ENCODE measurements around the gene FGF4.
A peak's percentile ranks its signal among the peaks of the same experiment; 100 is the strongest.

FGF4 gene

GRCh38 chr11:69746752-69747742 lies 28.1 kb downstream of the FGF4 start:
- Histone ChIP-seq H2BK12ac (ENCODE audit: low read length) (peak overlapping the region; percentile 54), H3K4me2 (ENCODE audit: low read length) (no peak overlapping the region), H4K12ac (ENCODE audit: low read depth, low read length) (no peak overlapping the region), H3K23ac (ENCODE audit: low read length) (no peak overlapping the region), H3K36me3 (ENCODE audit: control insufficient read depth in 1 of 2, insufficient read depth in 2 of 2, low read length in 2 of 2) (no peaks in the 10 kb centered on the region), H3K4ac (ENCODE audit: low read depth, low read length) (no peak overlapping the region), H3K27me3 (ENCODE audit: insufficient read depth, low read length) (no peaks in the 10 kb centered on the region), H3K27ac (ENCODE audit: low read depth, low read length) (no peak overlapping the region), H2AK5ac (ENCODE audit: low read length) (no peak overlapping the region), H3K4me1 (ENCODE audit: control insufficient read depth in 1 of 2, insufficient read depth in 2 of 2, low read length in 2 of 2) (peaks cover 19 to 33% of the 10 kb centered on the region in 2 experiments), H2AFZ (ENCODE audit: insufficient read depth, low read length, poor library complexity) (no peak overlapping the region), H3K79me1 (ENCODE audit: low read length) (peaks cover 19% of the 10 kb centered on the region), H3K79me2 (ENCODE audit: control insufficient read depth, insufficient read depth, low read length, poor library complexity) (no peaks in the 10 kb centered on the region), H3K14ac (ENCODE audit: low read length) (peak overlapping the region; percentile 27), H4K91ac (ENCODE audit: low read depth, low read length) (peak overlapping the region; percentile 36), H2BK120ac (ENCODE audit: insufficient read depth, low read length, poor library complexity) (peak overlapping the region; percentile 62), H2BK5ac (ENCODE audit: low read depth, low read length, poor library complexity) (no peak overlapping the region), H3K9me3 (ENCODE audit: insufficient read depth, low read depth, low read length) (peaks cover 2% of the 10 kb centered on the region), H3K9ac (ENCODE audit: low read length) (no peak overlapping the region), H3K4me3 (ENCODE audit: low read depth, low read length) (no peak overlapping the region), H3K18ac (ENCODE audit: low read length) (no peak overlapping the region), H4K8ac (ENCODE audit: low read depth, low read length) (no peak overlapping the region)
- no peak for DNase-seq
- no CpG with 5 or more reads among the region's 29 CpGs for WGBS (ENCODE audit: extremely low coverage, insufficient coverage, insufficient read length)

- Histone ChIP-seq H3K79me1 (ENCODE audit: low read length) (peaks cover 19% of the 10 kb centered on the region), H2AK5ac (ENCODE audit: low read length) (peak overlapping the region; percentile 21), H3K27me3 (ENCODE audit: insufficient read depth, low read length) (no peaks in the 10 kb centered on the region), H4K91ac (ENCODE audit: low read depth, low read length) (peak overlapping the region; percentile 84), H3K4me2 (ENCODE audit: low read length) (no peak overlapping the region), H2BK5ac (ENCODE audit: low read depth, low read length, poor library complexity) (peak overlapping the region; percentile 10), H3K9ac (ENCODE audit: low read length) (no peak overlapping the region), H3K27ac (ENCODE audit: low read depth, low read length) (no peak overlapping the region), H4K12ac (ENCODE audit: low read depth, low read length) (no peak overlapping the region), H3K4me1 (ENCODE audit: control insufficient read depth in 1 of 2, insufficient read depth in 2 of 2, low read length in 2 of 2) (peaks cover 19 to 33% of the 10 kb centered on the region in 2 experiments), H2BK120ac (ENCODE audit: insufficient read depth, low read length, poor library complexity) (peak overlapping the region; percentile 62), H4K8ac (ENCODE audit: low read depth, low read length) (peak overlapping the region; percentile 0), H3K4ac (ENCODE audit: low read depth, low read length) (no peak overlapping the region), H3K79me2 (ENCODE audit: control insufficient read depth, insufficient read depth, low read length, poor library complexity) (no peaks in the 10 kb centered on the region), H3K23ac (ENCODE audit: low read length) (no peak overlapping the region), H3K9me3 (ENCODE audit: insufficient read depth, low read depth, low read length) (peaks cover 2% of the 10 kb centered on the region), H3K14ac (ENCODE audit: low read length) (peak overlapping the region; percentile 16), H3K18ac (ENCODE audit: low read length) (peak overlapping the region; percentile 8), H2BK12ac (ENCODE audit: low read length) (peak overlapping the region; percentile 5), H3K4me3 (ENCODE audit: low read depth, low read length) (no peak overlapping the region), H2AFZ (ENCODE audit: insufficient read depth, low read length, poor library complexity) (no peak overlapping the region), H3K36me3 (ENCODE audit: control insufficient read depth in 1 of 2, insufficient read depth in 2 of 2, low read length in 2 of 2) (no peaks in the 10 kb centered on the region)
- WGBS (ENCODE audit: extremely low coverage, insufficient coverage, insufficient read length) = no CpG with 5 or more reads among the region's 8 CpGs
- no peak for DNase-seq
These were observed 29.0 kb downstream of the FGF4 start for GRCh38 chr11:69746140-69746539.

DNA sequence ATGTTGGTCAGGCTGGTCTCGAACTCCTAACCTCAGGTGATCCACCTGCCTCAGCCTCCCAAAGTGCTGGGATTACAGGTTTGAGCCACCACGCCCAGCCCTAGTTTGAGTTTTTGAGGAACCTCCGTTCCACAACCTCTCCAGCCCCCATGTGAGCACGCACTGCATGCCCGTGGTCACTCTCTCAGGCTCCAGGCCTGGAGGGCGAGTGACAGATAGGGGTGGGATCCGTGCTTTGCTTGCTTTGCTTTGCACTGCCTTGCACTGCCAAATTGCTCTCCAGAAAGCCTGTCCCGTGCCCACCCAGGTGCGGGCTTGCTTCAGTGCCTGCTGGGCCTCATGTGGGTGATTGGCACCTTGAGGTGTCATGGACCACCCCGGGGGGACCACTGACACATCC lies 29.9 kb downstream of the FGF4 start:
- Histone ChIP-seq H2BK12ac (ENCODE audit: low read length) (peak overlapping the region; percentile 5), H2AFZ (ENCODE audit: insufficient read depth, low read length, poor library complexity) (no peak overlapping the region), H2BK120ac (ENCODE audit: insufficient read depth, low read length, poor library complexity) (peak overlapping the region; percentile 62), H4K12ac (ENCODE audit: low read depth, low read length) (no peak overlapping the region), H2BK5ac (ENCODE audit: low read depth, low read length, poor library complexity) (peak overlapping the region; percentile 63), H3K18ac (ENCODE audit: low read length) (peak overlapping the region; percentile 42), H3K23ac (ENCODE audit: low read length) (no peak overlapping the region), H3K79me2 (ENCODE audit: control insufficient read depth, insufficient read depth, low read length, poor library complexity) (no peaks in the 10 kb centered on the region), H3K27me3 (ENCODE audit: insufficient read depth, low read length) (no peaks in the 10 kb centered on the region), H4K91ac (ENCODE audit: low read depth, low read length) (peak overlapping the region; percentile 84), H3K4me3 (ENCODE audit: low read depth, low read length) (no peak overlapping the region), H3K9ac (ENCODE audit: low read length) (no peak overlapping the region), H3K36me3 (ENCODE audit: control insufficient read depth in 1 of 2, insufficient read depth in 2 of 2, low read length in 2 of 2) (no peaks in the 10 kb centered on the region), H3K9me3 (ENCODE audit: insufficient read depth, low read depth, low read length) (no peaks in the 10 kb centered on the region), H3K4me1 (ENCODE audit: control insufficient read depth in 1 of 2, insufficient read depth in 2 of 2, low read length in 2 of 2) (peaks cover 19 to 33% of the 10 kb centered on the region in 2 experiments), H3K79me1 (ENCODE audit: low read length) (peaks cover 19% of the 10 kb centered on the region), H4K8ac (ENCODE audit: low read depth, low read length) (no peak overlapping the region), H3K27ac (ENCODE audit: low read depth, low read length) (no peak overlapping the region), H2AK5ac (ENCODE audit: low read length) (peak overlapping the region; percentile 11), H3K14ac (ENCODE audit: low read length) (peak overlapping the region; percentile 67), H3K4ac (ENCODE audit: low read depth, low read length) (peak overlapping the region; percentile 0), H3K4me2 (ENCODE audit: low read length) (no peak overlapping the region)
- no CpG with 5 or more reads among the region's 10 CpGs for WGBS (ENCODE audit: extremely low coverage, insufficient coverage, insufficient read length)
- peak; percentile 25 to 45 for DNase-seq

GRCh38 chr11:69744435-69744834 lies 30.7 kb downstream of the FGF4 start:
- Histone ChIP-seq H3K27ac (ENCODE audit: low read depth, low read length) (peak overlapping the region; percentile 80), H4K8ac (ENCODE audit: low read depth, low read length) (no peak overlapping the region), H3K23ac (ENCODE audit: low read length) (no peak overlapping the region), H3K4me3 (ENCODE audit: low read depth, low read length) (no peak overlapping the region), H4K12ac (ENCODE audit: low read depth, low read length) (no peak overlapping the region), H3K79me2 (ENCODE audit: control insufficient read depth, insufficient read depth, low read length, poor library complexity) (no peaks in the 10 kb centered on the region), H4K91ac (ENCODE audit: low read depth, low read length) (peak overlapping the region; percentile 55), H2BK12ac (ENCODE audit: low read length) (peak overlapping the region; percentile 37), H3K27me3 (ENCODE audit: insufficient read depth, low read length) (no peaks in the 10 kb centered on the region), H3K4me2 (ENCODE audit: low read length) (peak overlapping the region; percentile 11), H3K9me3 (ENCODE audit: insufficient read depth, low read depth, low read length) (no peaks in the 10 kb centered on the region), H2BK120ac (ENCODE audit: insufficient read depth, low read length, poor library complexity) (no peak overlapping the region), H3K9ac (ENCODE audit: low read length) (no peak overlapping the region), H2AFZ (ENCODE audit: insufficient read depth, low read length, poor library complexity) (no peak overlapping the region), H2AK5ac (ENCODE audit: low read length) (no peak overlapping the region), H3K36me3 (ENCODE audit: control insufficient read depth in 1 of 2, insufficient read depth in 2 of 2, low read length in 2 of 2) (no peaks in the 10 kb centered on the region), H3K4me1 (ENCODE audit: control insufficient read depth in 1 of 2, insufficient read depth in 2 of 2, low read length in 2 of 2) (peaks cover 19 to 33% of the 10 kb centered on the region in 2 experiments), H3K79me1 (ENCODE audit: low read length) (peaks cover 19% of the 10 kb centered on the region), H3K18ac (ENCODE audit: low read length) (no peak overlapping the region), H3K14ac (ENCODE audit: low read length) (no peak overlapping the region), H3K4ac (ENCODE audit: low read depth, low read length) (no peak overlapping the region), H2BK5ac (ENCODE audit: low read depth, low read length, poor library complexity) (no peak overlapping the region)
- DNase-seq = peak; percentile 93 to 95
- WGBS (ENCODE audit: extremely low coverage, insufficient coverage, insufficient read length) = no CpG with 5 or more reads among the region's 7 CpGs

Data from trophoblast cell (in vitro differentiated cells and primary cell).